A673 (cell line): ENCODE data around the gene DNAAF8.

ENCODE experiments used
- EZH2 ChIP-seq: fragments of 200-600 bp; sonication (generic); IDR thresholded peaks from 2 replicates; pipeline ENCODE4 v1.6.1; 2017; ENCODE audit warnings: borderline replicate concordance, low read depth, mild to moderate bottlenecking, mixed read lengths, antibody characterized with exemption, low read length; ENCODE audit not compliant: poor library complexity, severe bottlenecking
- TF ChIP-seq, protein P1 (sequence below): fragments of 300-800, 200-600 bp; sonication (generic); conservative IDR thresholded peaks from 2 replicates; pipeline ENCODE4 v1.5.1; 2017; ENCODE audit warnings: low read depth, mild to moderate bottlenecking, antibody characterized with exemption, low read length, moderate library complexity, mixed read lengths

GRCh38 chr16:4766875-4767628 lies 32.7 kb downstream of the DNAAF8 start, which contains the start of gene ZNF500:
- TF ChIP-seq, protein P1, sequence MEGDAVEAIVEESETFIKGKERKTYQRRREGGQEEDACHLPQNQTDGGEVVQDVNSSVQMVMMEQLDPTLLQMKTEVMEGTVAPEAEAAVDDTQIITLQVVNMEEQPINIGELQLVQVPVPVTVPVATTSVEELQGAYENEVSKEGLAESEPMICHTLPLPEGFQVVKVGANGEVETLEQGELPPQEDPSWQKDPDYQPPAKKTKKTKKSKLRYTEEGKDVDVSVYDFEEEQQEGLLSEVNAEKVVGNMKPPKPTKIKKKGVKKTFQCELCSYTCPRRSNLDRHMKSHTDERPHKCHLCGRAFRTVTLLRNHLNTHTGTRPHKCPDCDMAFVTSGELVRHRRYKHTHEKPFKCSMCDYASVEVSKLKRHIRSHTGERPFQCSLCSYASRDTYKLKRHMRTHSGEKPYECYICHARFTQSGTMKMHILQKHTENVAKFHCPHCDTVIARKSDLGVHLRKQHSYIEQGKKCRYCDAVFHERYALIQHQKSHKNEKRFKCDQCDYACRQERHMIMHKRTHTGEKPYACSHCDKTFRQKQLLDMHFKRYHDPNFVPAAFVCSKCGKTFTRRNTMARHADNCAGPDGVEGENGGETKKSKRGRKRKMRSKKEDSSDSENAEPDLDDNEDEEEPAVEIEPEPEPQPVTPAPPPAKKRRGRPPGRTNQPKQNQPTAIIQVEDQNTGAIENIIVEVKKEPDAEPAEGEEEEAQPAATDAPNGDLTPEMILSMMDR: no peak
- no peak for TF ChIP-seq EZH2
